ACC112 (cell line): ENCODE data around the gene RETSAT.

Experiments
- H2AFZ ChIP-seq: fragments of 200-600 bp; sonication (generic); one replicate; pipeline ENCODE4 v1.6.0; 2017; ENCODE audit warnings: antibody characterized with exemption, low read length; ENCODE audit not compliant: unreplicated experiment
- H3K27ac ChIP-seq: fragments of 200-600 bp; sonication (generic); 2 replicates; pipeline ENCODE4 v1.5.1; 2014; ENCODE audit warnings: low read depth, mild to moderate bottlenecking, antibody characterized with exemption, low read length, moderate library complexity
- H3K27me3 ChIP-seq: fragments of 200-600 bp; sonication (generic); 2 replicates; pipeline ENCODE4 v1.6.1; 2014; ENCODE audit warnings: mild to moderate bottlenecking, antibody characterized with exemption, low read length, moderate library complexity, mixed read lengths; ENCODE audit not compliant: insufficient read depth
- H3K36me3 ChIP-seq: fragments of 200-600 bp; sonication (generic); 2 replicates; pipeline ENCODE4 v1.6.1; 2016; ENCODE audit warnings: mild to moderate bottlenecking, antibody characterized with exemption, low read length, moderate library complexity, mixed read lengths; ENCODE audit not compliant: insufficient read depth
- H3K4me1 ChIP-seq: fragments of 200-600 bp; sonication (generic); one replicate; pipeline ENCODE4 v1.6.1; 2016; ENCODE audit warnings: low read length, mixed read lengths; ENCODE audit not compliant: insufficient read depth, unreplicated experiment, control insufficient read depth
- H3K4me3 ChIP-seq: fragments of 200-600 bp; sonication (generic); 2 replicates; pipeline ENCODE4 v1.5.1; 2014; ENCODE audit warnings: mild to moderate bottlenecking, low read depth, low read length
- H3K79me2 ChIP-seq: fragments of 200-600 bp; sonication (generic); one replicate; pipeline ENCODE4 v1.6.0; 2016; ENCODE audit warnings: low read length; ENCODE audit not compliant: control insufficient read depth, unreplicated experiment, insufficient read depth

Gene RETSAT

GRCh38 chr2:85354286-85355072, at the start of gene RETSAT, which contains the start of gene ELMOD3:
RETSAT (minus strand) TSS chr2:85354528; CDS start chr2:85354507, 21 bp downstream.
ELMOD3 (plus strand) TSS chr2:85354769; CDS start chr2:85357199, 2,430 bp downstream.
- peak within 1 kb of the TSS; percentile 20; the same call in 1 of the 2 replicates for H3K27ac ChIP-seq
- H2AFZ ChIP-seq = peak within 1 kb of the TSS; percentile 94
- H3K4me1 ChIP-seq = peaks cover 27% of the 10 kb centered on the region
- H3K4me3 ChIP-seq = peak within 1 kb of the TSS; percentile 90
- H3K27me3 ChIP-seq = no peaks in the 10 kb centered on the region
- H3K79me2 ChIP-seq = peaks cover 25% of the 10 kb centered on the region
- H3K36me3 ChIP-seq = peaks cover 11% of the 10 kb centered on the region; the same call in 1 of the 2 replicates

DNA sequence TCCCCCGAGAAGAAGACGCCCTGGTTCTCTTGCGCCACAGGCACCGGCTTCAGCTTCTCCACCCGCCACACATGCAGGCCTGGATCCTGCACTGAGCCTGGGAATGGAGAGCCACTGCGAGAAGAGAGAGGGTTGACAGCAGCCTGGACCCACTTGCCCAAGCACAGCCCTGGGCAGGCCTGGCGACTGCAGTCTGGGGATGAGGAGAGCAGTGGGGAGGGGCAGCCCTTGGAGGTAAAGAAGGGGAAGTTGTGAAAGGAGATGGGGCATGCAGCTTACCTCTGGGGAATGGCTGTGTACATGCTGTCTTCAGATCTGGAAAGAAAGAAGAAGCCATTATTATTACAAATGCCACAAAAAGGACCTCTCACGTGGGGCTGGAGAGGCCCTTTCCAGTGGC, 47.5 kb upstream of the RETSAT start:
- H3K4me3 ChIP-seq = no peak overlapping the region
- peaks cover 9% of the 10 kb centered on the region for H3K79me2 ChIP-seq
- no peak overlapping the region for H3K27ac ChIP-seq
- H3K27me3 ChIP-seq = no peaks in the 10 kb centered on the region
- no peak overlapping the region for H2AFZ ChIP-seq
- H3K4me1 ChIP-seq = no peaks in the 10 kb centered on the region
- peaks cover 3% of the 10 kb centered on the region for H3K36me3 ChIP-seq

DNA sequence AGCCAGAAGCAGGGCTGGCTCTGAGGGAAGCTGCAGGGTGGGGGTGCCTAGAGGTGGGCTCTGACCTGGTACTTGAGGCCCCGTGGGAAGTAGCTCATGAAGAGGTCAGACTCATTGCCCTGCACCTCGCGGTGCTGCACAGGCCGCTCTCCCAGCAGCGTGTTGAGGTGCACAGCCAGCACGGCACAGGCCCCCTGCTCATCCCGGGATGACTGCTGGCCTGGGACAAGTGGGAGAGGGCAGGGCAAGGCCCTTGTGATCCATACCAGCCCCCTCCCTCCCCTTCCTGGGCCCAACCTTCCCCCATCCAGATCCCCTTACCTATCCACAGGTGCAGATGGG, 47.1 kb upstream of the RETSAT start:
- Histone ChIP-seq H3K79me2 (peaks cover 9% of the 10 kb centered on the region), H3K36me3 (peaks cover 3% of the 10 kb centered on the region), H3K4me3 (no peak overlapping the region), H3K27ac (no peak overlapping the region), H2AFZ (no peak overlapping the region), H3K27me3 (no peaks in the 10 kb centered on the region), H3K4me1 (no peaks in the 10 kb centered on the region)

GRCh38 chr2:85400541-85401463, 46.5 kb upstream of the RETSAT start:
- Histone ChIP-seq H3K4me1 (no peaks in the 10 kb centered on the region), H2AFZ (no peak overlapping the region), H3K27ac (no peak overlapping the region), H3K27me3 (no peaks in the 10 kb centered on the region), H3K79me2 (peaks cover 9% of the 10 kb centered on the region), H3K36me3 (peaks cover 3% of the 10 kb centered on the region), H3K4me3 (no peak overlapping the region)

- H2AFZ ChIP-seq = no peak overlapping the region
- H3K36me3 ChIP-seq = peaks cover 3% of the 10 kb centered on the region
Observed at GRCh38 chr2:85400023-85400422, 45.7 kb upstream of the RETSAT start.

DNA sequence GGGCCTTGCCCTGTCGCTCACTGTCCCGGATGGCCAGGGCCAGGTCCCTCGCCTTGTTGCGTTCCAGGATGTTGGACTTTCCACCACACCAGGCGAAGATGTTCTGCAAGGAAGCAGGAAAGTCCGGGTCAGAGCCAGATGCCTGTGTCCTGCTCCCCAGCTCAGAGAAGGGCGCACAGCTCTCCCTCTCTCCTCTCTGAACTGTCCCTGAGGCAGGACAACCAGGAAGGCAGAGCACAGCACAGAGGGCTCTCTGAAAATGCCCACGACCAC, 44.8 kb upstream of the RETSAT start:
- no peak overlapping the region for H2AFZ ChIP-seq
- peaks cover 9% of the 10 kb centered on the region for H3K79me2 ChIP-seq
- peaks cover 7% of the 10 kb centered on the region for H3K4me1 ChIP-seq
- no peak overlapping the region for H3K27ac ChIP-seq
- no peaks in the 10 kb centered on the region for H3K27me3 ChIP-seq
- H3K4me3 ChIP-seq = no peak overlapping the region
- peaks cover 3% of the 10 kb centered on the region for H3K36me3 ChIP-seq

More at GRCh38 chr2:85400023-85400422, 45.7 kb upstream of the RETSAT start:
- no peak overlapping the region for H3K27ac ChIP-seq
- no peaks in the 10 kb centered on the region for H3K27me3 ChIP-seq
- peaks cover 9% of the 10 kb centered on the region for H3K79me2 ChIP-seq
- H3K4me3 ChIP-seq = no peak overlapping the region
- no peaks in the 10 kb centered on the region for H3K4me1 ChIP-seq

- Histone ChIP-seq H3K4me1 (peaks cover 12% of the 10 kb centered on the region), H3K27ac (no peak overlapping the region), H2AFZ (no peak overlapping the region), H3K36me3 (peaks cover 3% of the 10 kb centered on the region), H3K79me2 (peaks cover 9% of the 10 kb centered on the region), H3K4me3 (no peak overlapping the region), H3K27me3 (no peaks in the 10 kb centered on the region)
Observed at GRCh38 chr2:85398426-85399182, 44.3 kb upstream of the RETSAT start.

GRCh38 chr2:85397925-85398331, 43.6 kb upstream of the RETSAT start:
- H3K4me1 ChIP-seq = peaks cover 13% of the 10 kb centered on the region
- peaks cover 1% of the 10 kb centered on the region for H3K36me3 ChIP-seq
- H2AFZ ChIP-seq = no peak overlapping the region
- no peak overlapping the region for H3K27ac ChIP-seq
- H3K79me2 ChIP-seq = peaks cover 3% of the 10 kb centered on the region
- H3K4me3 ChIP-seq = no peak overlapping the region
- no peaks in the 10 kb centered on the region for H3K27me3 ChIP-seq

GRCh38 chr2:85396531-85397470, 42.5 kb upstream of the RETSAT start:
- Histone ChIP-seq H3K36me3 (no peaks in the 10 kb centered on the region; the same call in 1 of the 2 replicates), H3K27me3 (no peaks in the 10 kb centered on the region), H3K4me1 (peaks cover 18% of the 10 kb centered on the region), H2AFZ (no peak overlapping the region), H3K4me3 (no peak overlapping the region), H3K27ac (no peak overlapping the region), H3K79me2 (no peaks in the 10 kb centered on the region)
